HEK293T (cell line): ENCODE results near the gene TACC2.

Experiments
- ARNT ChIP-seq: fragments of 450-650 bp; IDR thresholded peaks from 2 replicates; pipeline ENCODE4 v1.6.1; 2017; ENCODE audit warnings: mild to moderate bottlenecking
- BHLHE40 ChIP-seq: fragments of 450-650 bp; IDR thresholded peaks from 2 replicates; pipeline ENCODE4 v1.6.1; 2016; ENCODE audit warnings: mild to moderate bottlenecking, moderate library complexity, borderline replicate concordance
- CTBP1 ChIP-seq: fragments of 450-650 bp; IDR thresholded peaks from 2 replicates; pipeline ENCODE4 v1.6.1; 2016; ENCODE audit warnings: borderline replicate concordance
- ELF4 ChIP-seq: fragments of 450-650 bp; IDR thresholded peaks from 2 replicates; pipeline ENCODE4 v1.6.1; 2017; ENCODE audit warnings: antibody characterized with exemption
- FOXA1 ChIP-seq: fragments of 450-650 bp; IDR thresholded peaks from 2 replicates; pipeline ENCODE4 v1.6.1; 2016; ENCODE audit warnings: mild to moderate bottlenecking
- FOXK2 ChIP-seq: fragments of 450-650 bp; IDR thresholded peaks from 2 replicates; pipeline ENCODE4 v1.6.1; 2016; ENCODE audit warnings: mild to moderate bottlenecking
- FOXM1 ChIP-seq: fragments of 450-650 bp; IDR thresholded peaks from 2 replicates; pipeline ENCODE4 v1.6.1; 2017; ENCODE audit warnings: mild to moderate bottlenecking, borderline replicate concordance
- NFRKB ChIP-seq: fragments of 450-650 bp; IDR thresholded peaks from 2 replicates; pipeline ENCODE4 v1.6.1; 2016; ENCODE audit warnings: mild to moderate bottlenecking, moderate library complexity
- PKNOX1 ChIP-seq: fragments of 450-650 bp; IDR thresholded peaks from 2 replicates; pipeline ENCODE4 v1.6.1; 2016
- SP1 ChIP-seq: fragments of 450-650 bp; IDR thresholded peaks from 2 replicates; pipeline ENCODE4 v1.6.1; 2017
- ZNF384 ChIP-seq: fragments of 450-650 bp; IDR thresholded peaks from 2 replicates; pipeline ENCODE4 v1.6.1; 2016

- TF ChIP-seq ELF4 (no peak), ZNF384 (peak; percentile 88), BHLHE40 (no peak), FOXM1 (no peak), FOXK2 (no peak), ARNT (no peak), NFRKB (no peak), SP1 (no peak), PKNOX1 (no peak), CTBP1 (no peak), FOXA1 (no peak)
Observed at GRCh38 chr10:122051609-122052385, 62.8 kb downstream of the TACC2 start.
